ENCODE results near the gene OR7A17.

DNA sequence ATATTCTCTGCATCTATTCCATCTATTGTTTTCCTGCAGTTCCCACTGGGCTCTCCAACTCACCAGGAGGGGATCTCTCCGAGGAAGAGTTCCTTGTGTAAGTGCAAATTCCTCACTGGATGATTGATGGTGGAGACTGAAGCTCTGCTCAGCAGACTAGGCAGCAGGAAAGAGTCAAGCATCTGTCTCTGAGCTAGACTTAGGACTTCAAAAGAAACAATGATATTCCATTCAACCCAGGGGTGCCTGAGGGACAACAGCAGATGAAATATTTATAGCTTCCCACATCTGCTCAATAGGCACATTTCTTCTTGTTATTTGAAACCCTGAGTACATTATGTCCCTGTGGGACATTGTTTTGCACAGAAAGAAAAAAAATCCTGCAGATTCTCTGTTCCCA, 50.9 kb downstream of the OR7A17 start, which contains the start of the genes OR7A5 and OR7C1:
- TF ChIP-seq EZH2phosphoT487 (IDR thresholded peaks at IDR 0.05; ENCODE audit: borderline replicate concordance, low read length): no peak
- TF ChIP-seq, protein P1, sequence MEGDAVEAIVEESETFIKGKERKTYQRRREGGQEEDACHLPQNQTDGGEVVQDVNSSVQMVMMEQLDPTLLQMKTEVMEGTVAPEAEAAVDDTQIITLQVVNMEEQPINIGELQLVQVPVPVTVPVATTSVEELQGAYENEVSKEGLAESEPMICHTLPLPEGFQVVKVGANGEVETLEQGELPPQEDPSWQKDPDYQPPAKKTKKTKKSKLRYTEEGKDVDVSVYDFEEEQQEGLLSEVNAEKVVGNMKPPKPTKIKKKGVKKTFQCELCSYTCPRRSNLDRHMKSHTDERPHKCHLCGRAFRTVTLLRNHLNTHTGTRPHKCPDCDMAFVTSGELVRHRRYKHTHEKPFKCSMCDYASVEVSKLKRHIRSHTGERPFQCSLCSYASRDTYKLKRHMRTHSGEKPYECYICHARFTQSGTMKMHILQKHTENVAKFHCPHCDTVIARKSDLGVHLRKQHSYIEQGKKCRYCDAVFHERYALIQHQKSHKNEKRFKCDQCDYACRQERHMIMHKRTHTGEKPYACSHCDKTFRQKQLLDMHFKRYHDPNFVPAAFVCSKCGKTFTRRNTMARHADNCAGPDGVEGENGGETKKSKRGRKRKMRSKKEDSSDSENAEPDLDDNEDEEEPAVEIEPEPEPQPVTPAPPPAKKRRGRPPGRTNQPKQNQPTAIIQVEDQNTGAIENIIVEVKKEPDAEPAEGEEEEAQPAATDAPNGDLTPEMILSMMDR (IDR thresholded peaks at IDR 0.05; ENCODE audit: low read depth, low read length, poor library complexity, severe bottlenecking): no peak

Measured in DOHH2 (cell line).